COLO668 (cell line): Measurements from ENCODE around the gene ARV1.
A peak's percentile ranks its signal among the peaks of the same experiment; 100 is the strongest.
"Not testable (repeated sequence)": the region's sequence is repeated elsewhere in the genome, so short reads cannot be mapped to it uniquely, and the experiment has no call there.

Source experiments
- DNase-seq: peaks from one replicate; lab custom pipeline; 2025; ENCODE audit not compliant: unreplicated experiment; lab: John Stamatoyannopoulos, UW

The ARV1 gene

GRCh38 chr1:230976825-230977747 lies 1.8 kb upstream of the ARV1 start:
- DNase-seq: no peak

GRCh38 chr1:230977761-230978490 lies 968 bp upstream of the ARV1 start:
- peak; percentile 74 for DNase-seq

GRCh38 chr1:230979389-230979716 lies 459 bp downstream of the ARV1 start:
- no peak for DNase-seq

- DNase-seq: no peak
These were observed 1.1 kb downstream of the ARV1 start for GRCh38 chr1:230979952-230980351.

- no peak for DNase-seq
These were observed 3.8 kb downstream of the ARV1 start for GRCh38 chr1:230982696-230983095.

- no peak for DNase-seq
These were observed 4.9 kb downstream of the ARV1 start for GRCh38 chr1:230983811-230984210.

GRCh38 chr1:230984622-230985515 lies 6.0 kb downstream of the ARV1 start:
- DNase-seq: not testable (repeated sequence)

- no peak for DNase-seq
These were observed 6.8 kb downstream of the ARV1 start for GRCh38 chr1:230985711-230986110.

- no peak for DNase-seq
These were observed 8.1 kb downstream of the ARV1 start for GRCh38 chr1:230986976-230987375.

GRCh38 chr1:230987448-230987847 lies 8.6 kb downstream of the ARV1 start:
- DNase-seq: no peak

- peak; percentile 52 for DNase-seq
These were observed 13.3 kb downstream of the ARV1 start for GRCh38 chr1:230992100-230992774.

GRCh38 chr1:230994860-230995259 lies 16.0 kb downstream of the ARV1 start:
- no peak for DNase-seq

- no peak for DNase-seq
These were observed 21.3 kb downstream of the ARV1 start for GRCh38 chr1:231000201-231000600.

- no peak for DNase-seq
These were observed 21.7 kb downstream of the ARV1 start for GRCh38 chr1:231000639-231001038.

GRCh38 chr1:231001892-231002291 lies 23.0 kb downstream of the ARV1 start:
- DNase-seq: no peak

- not testable (repeated sequence) for DNase-seq
These were observed 28.6 kb downstream of the ARV1 start for GRCh38 chr1:231007535-231007934.

GRCh38 chr1:231011360-231011759 lies 32.5 kb downstream of the ARV1 start:
- no peak for DNase-seq

GRCh38 chr1:231011963-231012362 lies 33.1 kb downstream of the ARV1 start:
- DNase-seq: no peak

- no peak for DNase-seq
These were observed 34.6 kb downstream of the ARV1 start for GRCh38 chr1:231013391-231014015.

GRCh38 chr1:231016234-231016633 lies 37.3 kb downstream of the ARV1 start:
- DNase-seq: no peak
